GM23338 (cell line): ENCODE data around the gene CACNA2D3. TPM values are rescaled to one million over a fixed set of nuclear protein-coding genes. Genes with fewer than 3 reads are reported as not detected.
"Not testable (repeated sequence)": the region's sequence is repeated elsewhere in the genome, so short reads cannot be mapped to it uniquely, and the experiment has no call there.

ENCODE experiments used
- ATAC-seq: fragments of 200-7000 bp; cut with Tn5 transposase; 3 replicates; pipeline ENCODE4 v1.9.1; 2020
- DNase-seq: peaks from one replicate; pipeline ENCODE4 v3.0.0-alpha.2; 2015; ENCODE audit warnings: low spot score
- H2AFZ ChIP-seq: fragments of 200-600 bp; sonication (generic); 2 replicates; pipeline ENCODE4 v1.8.0; 2016; ENCODE audit warnings: antibody characterized with exemption, mild to moderate bottlenecking, moderate library complexity
- H3F3A ChIP-seq: fragments of 200-600 bp; sonication (generic); replicated peaks from 2 replicates; pipeline ENCODE4 v1.8.0; 2017; ENCODE audit warnings: antibody characterized with exemption, mixed run types, low read depth
- H3K27ac ChIP-seq: fragments of 200-600 bp; sonication (generic); 2 replicates; pipeline ENCODE4 v1.6.1; 2016; ENCODE audit warnings: low read depth
- H3K27me3 ChIP-seq: fragments of 200-600 bp; sonication (generic); 2 replicates; pipeline ENCODE4 v1.8.0; 2016; ENCODE audit warnings: mild to moderate bottlenecking, mixed run types, moderate library complexity; ENCODE audit not compliant: insufficient read depth
- H3K36me3 ChIP-seq: fragments of 200-600 bp; sonication (generic); 2 replicates; pipeline ENCODE4 v1.8.0; 2016; ENCODE audit warnings: mild to moderate bottlenecking; ENCODE audit not compliant: insufficient read depth
- H3K4me1 ChIP-seq: fragments of 200-600 bp; sonication (generic); 2 replicates; pipeline ENCODE4 v1.8.0; 2016; ENCODE audit warnings: mild to moderate bottlenecking, moderate library complexity; ENCODE audit not compliant: insufficient read depth
- H3K4me2 ChIP-seq: fragments of 200-600 bp; sonication (generic); 2 replicates; pipeline ENCODE4 v1.7.1; 2017; ENCODE audit warnings: mixed run types
- H3K4me3 ChIP-seq: fragments of 200-600 bp; sonication (generic); 2 replicates; pipeline ENCODE4 v1.6.1; 2016; ENCODE audit warnings: mixed run types
- H3K79me2 ChIP-seq: fragments of 200-600 bp; sonication (generic); replicated peaks from 2 replicates; pipeline ENCODE4 v1.8.0; 2017; ENCODE audit warnings: mild to moderate bottlenecking; ENCODE audit not compliant: insufficient read depth
- H3K9me2 ChIP-seq: fragments of 200-600 bp; sonication (generic); 2 replicates; pipeline ENCODE4 v1.8.0; 2017; ENCODE audit not compliant: insufficient read depth
- H4K20me1 ChIP-seq: fragments of 200-600 bp; sonication (generic); replicated peaks from 2 replicates; pipeline ENCODE4 v1.8.0; 2017; ENCODE audit warnings: mild to moderate bottlenecking; ENCODE audit not compliant: insufficient read depth
- H3K27ac Mint-ChIP-seq: 2 replicates; pipeline ENCODE4 v1.8.0; 2020; ENCODE audit warnings: inconsistent platforms, mild to moderate bottlenecking, moderate library complexity, mixed read lengths
- H3K27me3 Mint-ChIP-seq: 3 replicates; pipeline ENCODE4 v1.8.0; 2022; ENCODE audit warnings: low read depth, mild to moderate bottlenecking, moderate library complexity, mixed read lengths, inconsistent platforms; ENCODE audit not compliant: insufficient read depth, poor library complexity
- H3K36me3 Mint-ChIP-seq: 3 replicates; pipeline ENCODE4 v1.8.0; 2021; ENCODE audit warnings: low read depth, mild to moderate bottlenecking, inconsistent platforms, moderate library complexity, mixed read lengths
- H3K4me1 Mint-ChIP-seq: 3 replicates; pipeline ENCODE4 v1.8.0; 2020; ENCODE audit warnings: mild to moderate bottlenecking, inconsistent platforms, mixed read lengths
- H3K4me3 Mint-ChIP-seq: 3 replicates; pipeline ENCODE4 v1.8.0; 2021; ENCODE audit warnings: moderate library complexity, mild to moderate bottlenecking, inconsistent platforms, mixed read lengths
- H3K9me3 Mint-ChIP-seq: 3 replicates; pipeline ENCODE4 v1.8.0; 2020; ENCODE audit warnings: moderate library complexity, mild to moderate bottlenecking, inconsistent platforms, mixed read lengths
- CREB1 ChIP-seq: fragments of 250-450 bp; sonication (Bioruptor Pico); IDR thresholded peaks from 2 replicates; pipeline ENCODE4 v1.5.0; 2020; ENCODE audit warnings: low read depth, mild to moderate bottlenecking, moderate library complexity
- EZH2 ChIP-seq: fragments of 200-600 bp; sonication (generic); IDR thresholded peaks from one replicate; pipeline ENCODE4 v1.8.0; 2017; ENCODE audit warnings: antibody characterized with exemption, mild to moderate bottlenecking, low read depth; ENCODE audit not compliant: unreplicated experiment
- EZH2phosphoT487 ChIP-seq: fragments of 200-600 bp; sonication (generic); IDR thresholded peaks from one replicate; pipeline ENCODE4 v1.8.1; 2018; ENCODE audit warnings: antibody characterized with exemption; ENCODE audit not compliant: unreplicated experiment
- JUNB ChIP-seq: IDR thresholded peaks from one replicate; pipeline ENCODE4 v1.6.1; 2016; ENCODE audit warnings: antibody characterized with exemption; ENCODE audit not compliant: unreplicated experiment
- NANOG ChIP-seq: IDR thresholded peaks from 2 replicates; pipeline ENCODE4 v1.6.1; 2016; ENCODE audit warnings: antibody characterized with exemption, borderline replicate concordance
- POLR2AphosphoS5 ChIP-seq: IDR thresholded peaks from 2 replicates; pipeline ENCODE4 v1.6.1; 2016; ENCODE audit warnings: antibody characterized with exemption, low read depth
- REST ChIP-seq: IDR thresholded peaks from one replicate; pipeline ENCODE4 v1.6.1; 2018; ENCODE audit warnings: antibody characterized with exemption; ENCODE audit not compliant: unreplicated experiment
- STAT1 ChIP-seq: IDR thresholded peaks from one replicate; pipeline ENCODE4 v1.6.1; 2016; ENCODE audit warnings: antibody characterized with exemption; ENCODE audit not compliant: unreplicated experiment
- ZNF114 ChIP-seq: fragments of 250-450 bp; sonication (Bioruptor Pico); IDR thresholded peaks from 2 replicates; pipeline ENCODE4 v1.5.0; 2020; ENCODE audit warnings: mild to moderate bottlenecking, moderate library complexity
- ZNF331 ChIP-seq: fragments of 250-450 bp; sonication (Bioruptor Pico); IDR thresholded peaks from 2 replicates; pipeline ENCODE4 v1.5.0; 2020; ENCODE audit warnings: low read depth, mild to moderate bottlenecking, moderate library complexity
- polyA plus RNA-seq: library from polyadenylated mRNA; unstranded; fragments of >200 nt; fragmentation: Nextera tagmentation; extraction: Ambion mirVana; gene quantifications from 2 replicates; pipeline ENCODE4 v1.2.1, GENCODE V29; 2016
- total RNA-seq: library from RNA; depleted of rRNA; stranded (reverse); fragments of >200 nt; shearing (Covaris generic); gene quantifications from 2 replicates; pipeline ENCODE4 v1.2.3, GENCODE V29; 2014
- TF ChIP-seq, protein P1 (sequence below), 2 experiments: fragments of 200-600 bp in 1 of 2; sonication (generic) in 1 of 2; conservative IDR thresholded peaks; 2 replicates each; pipeline versions ENCODE4 v1.5.1 to v1.6.1; 2016 to 2017; ENCODE audit warnings: antibody characterized with exemption in 2 of 2, low read depth in 2 of 2, mild to moderate bottlenecking in 2 of 2, moderate library complexity in 1 of 2
- TF ChIP-seq, protein P2 (sequence below): fragments of 250-450 bp; sonication (Bioruptor Pico); IDR thresholded peaks from 2 replicates; pipeline ENCODE4 v1.5.0; 2020; ENCODE audit warnings: mild to moderate bottlenecking, moderate library complexity

The CACNA2D3 gene
- total and polyA plus RNA-seq, 2 experiments from 2014 or later: 2.2 to 2.3 TPM

- H3K9me3 Mint-ChIP-seq, H2AFZ ChIP-seq, H3K9me2 ChIP-seq, H4K20me1 ChIP-seq, H3K36me3 ChIP-seq, H3F3A ChIP-seq, H3K36me3 Mint-ChIP-seq, H3K4me2 ChIP-seq, H3K4me3 ChIP-seq, H3K4me1 ChIP-seq, H3K4me3 Mint-ChIP-seq, H3K4me1 Mint-ChIP-seq, H3K27ac Mint-ChIP-seq, ATAC-seq, H3K79me2 ChIP-seq, H3K27me3 Mint-ChIP-seq, H3K27ac ChIP-seq, DNase-seq, H3K27me3 ChIP-seq: not testable (repeated sequence)
Measured at GRCh38 chr3:55111906-55112305, 989.6 kb downstream of the CACNA2D3 start.

GRCh38 chr3:55118451-55118850 lies 996.1 kb downstream of the CACNA2D3 start:
- no peaks in the 10 kb centered on the region; the same call in 2 of the 3 replicates for H3K9me3 Mint-ChIP-seq
- ATAC-seq: no peak

More at GRCh38 chr3:55118451-55118850, 996.1 kb downstream of the CACNA2D3 start:
- TF ChIP-seq ZNF114 (CRISPR knock-in tag) (no peak), REST (no peak), POLR2AphosphoS5 (no peak), CREB1 (CRISPR knock-in tag) (no peak), JUNB (no peak), EZH2phosphoT487 (no peak), STAT1 (no peak), EZH2 (no peak), NANOG (no peak), ZNF331 (CRISPR knock-in tag) (no peak)
- TF ChIP-seq, protein P1, sequence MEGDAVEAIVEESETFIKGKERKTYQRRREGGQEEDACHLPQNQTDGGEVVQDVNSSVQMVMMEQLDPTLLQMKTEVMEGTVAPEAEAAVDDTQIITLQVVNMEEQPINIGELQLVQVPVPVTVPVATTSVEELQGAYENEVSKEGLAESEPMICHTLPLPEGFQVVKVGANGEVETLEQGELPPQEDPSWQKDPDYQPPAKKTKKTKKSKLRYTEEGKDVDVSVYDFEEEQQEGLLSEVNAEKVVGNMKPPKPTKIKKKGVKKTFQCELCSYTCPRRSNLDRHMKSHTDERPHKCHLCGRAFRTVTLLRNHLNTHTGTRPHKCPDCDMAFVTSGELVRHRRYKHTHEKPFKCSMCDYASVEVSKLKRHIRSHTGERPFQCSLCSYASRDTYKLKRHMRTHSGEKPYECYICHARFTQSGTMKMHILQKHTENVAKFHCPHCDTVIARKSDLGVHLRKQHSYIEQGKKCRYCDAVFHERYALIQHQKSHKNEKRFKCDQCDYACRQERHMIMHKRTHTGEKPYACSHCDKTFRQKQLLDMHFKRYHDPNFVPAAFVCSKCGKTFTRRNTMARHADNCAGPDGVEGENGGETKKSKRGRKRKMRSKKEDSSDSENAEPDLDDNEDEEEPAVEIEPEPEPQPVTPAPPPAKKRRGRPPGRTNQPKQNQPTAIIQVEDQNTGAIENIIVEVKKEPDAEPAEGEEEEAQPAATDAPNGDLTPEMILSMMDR (conservative IDR thresholded peaks at IDR 0.05; ENCODE audit: low read depth in 2 of 2): no peak
- TF ChIP-seq, protein P2, sequence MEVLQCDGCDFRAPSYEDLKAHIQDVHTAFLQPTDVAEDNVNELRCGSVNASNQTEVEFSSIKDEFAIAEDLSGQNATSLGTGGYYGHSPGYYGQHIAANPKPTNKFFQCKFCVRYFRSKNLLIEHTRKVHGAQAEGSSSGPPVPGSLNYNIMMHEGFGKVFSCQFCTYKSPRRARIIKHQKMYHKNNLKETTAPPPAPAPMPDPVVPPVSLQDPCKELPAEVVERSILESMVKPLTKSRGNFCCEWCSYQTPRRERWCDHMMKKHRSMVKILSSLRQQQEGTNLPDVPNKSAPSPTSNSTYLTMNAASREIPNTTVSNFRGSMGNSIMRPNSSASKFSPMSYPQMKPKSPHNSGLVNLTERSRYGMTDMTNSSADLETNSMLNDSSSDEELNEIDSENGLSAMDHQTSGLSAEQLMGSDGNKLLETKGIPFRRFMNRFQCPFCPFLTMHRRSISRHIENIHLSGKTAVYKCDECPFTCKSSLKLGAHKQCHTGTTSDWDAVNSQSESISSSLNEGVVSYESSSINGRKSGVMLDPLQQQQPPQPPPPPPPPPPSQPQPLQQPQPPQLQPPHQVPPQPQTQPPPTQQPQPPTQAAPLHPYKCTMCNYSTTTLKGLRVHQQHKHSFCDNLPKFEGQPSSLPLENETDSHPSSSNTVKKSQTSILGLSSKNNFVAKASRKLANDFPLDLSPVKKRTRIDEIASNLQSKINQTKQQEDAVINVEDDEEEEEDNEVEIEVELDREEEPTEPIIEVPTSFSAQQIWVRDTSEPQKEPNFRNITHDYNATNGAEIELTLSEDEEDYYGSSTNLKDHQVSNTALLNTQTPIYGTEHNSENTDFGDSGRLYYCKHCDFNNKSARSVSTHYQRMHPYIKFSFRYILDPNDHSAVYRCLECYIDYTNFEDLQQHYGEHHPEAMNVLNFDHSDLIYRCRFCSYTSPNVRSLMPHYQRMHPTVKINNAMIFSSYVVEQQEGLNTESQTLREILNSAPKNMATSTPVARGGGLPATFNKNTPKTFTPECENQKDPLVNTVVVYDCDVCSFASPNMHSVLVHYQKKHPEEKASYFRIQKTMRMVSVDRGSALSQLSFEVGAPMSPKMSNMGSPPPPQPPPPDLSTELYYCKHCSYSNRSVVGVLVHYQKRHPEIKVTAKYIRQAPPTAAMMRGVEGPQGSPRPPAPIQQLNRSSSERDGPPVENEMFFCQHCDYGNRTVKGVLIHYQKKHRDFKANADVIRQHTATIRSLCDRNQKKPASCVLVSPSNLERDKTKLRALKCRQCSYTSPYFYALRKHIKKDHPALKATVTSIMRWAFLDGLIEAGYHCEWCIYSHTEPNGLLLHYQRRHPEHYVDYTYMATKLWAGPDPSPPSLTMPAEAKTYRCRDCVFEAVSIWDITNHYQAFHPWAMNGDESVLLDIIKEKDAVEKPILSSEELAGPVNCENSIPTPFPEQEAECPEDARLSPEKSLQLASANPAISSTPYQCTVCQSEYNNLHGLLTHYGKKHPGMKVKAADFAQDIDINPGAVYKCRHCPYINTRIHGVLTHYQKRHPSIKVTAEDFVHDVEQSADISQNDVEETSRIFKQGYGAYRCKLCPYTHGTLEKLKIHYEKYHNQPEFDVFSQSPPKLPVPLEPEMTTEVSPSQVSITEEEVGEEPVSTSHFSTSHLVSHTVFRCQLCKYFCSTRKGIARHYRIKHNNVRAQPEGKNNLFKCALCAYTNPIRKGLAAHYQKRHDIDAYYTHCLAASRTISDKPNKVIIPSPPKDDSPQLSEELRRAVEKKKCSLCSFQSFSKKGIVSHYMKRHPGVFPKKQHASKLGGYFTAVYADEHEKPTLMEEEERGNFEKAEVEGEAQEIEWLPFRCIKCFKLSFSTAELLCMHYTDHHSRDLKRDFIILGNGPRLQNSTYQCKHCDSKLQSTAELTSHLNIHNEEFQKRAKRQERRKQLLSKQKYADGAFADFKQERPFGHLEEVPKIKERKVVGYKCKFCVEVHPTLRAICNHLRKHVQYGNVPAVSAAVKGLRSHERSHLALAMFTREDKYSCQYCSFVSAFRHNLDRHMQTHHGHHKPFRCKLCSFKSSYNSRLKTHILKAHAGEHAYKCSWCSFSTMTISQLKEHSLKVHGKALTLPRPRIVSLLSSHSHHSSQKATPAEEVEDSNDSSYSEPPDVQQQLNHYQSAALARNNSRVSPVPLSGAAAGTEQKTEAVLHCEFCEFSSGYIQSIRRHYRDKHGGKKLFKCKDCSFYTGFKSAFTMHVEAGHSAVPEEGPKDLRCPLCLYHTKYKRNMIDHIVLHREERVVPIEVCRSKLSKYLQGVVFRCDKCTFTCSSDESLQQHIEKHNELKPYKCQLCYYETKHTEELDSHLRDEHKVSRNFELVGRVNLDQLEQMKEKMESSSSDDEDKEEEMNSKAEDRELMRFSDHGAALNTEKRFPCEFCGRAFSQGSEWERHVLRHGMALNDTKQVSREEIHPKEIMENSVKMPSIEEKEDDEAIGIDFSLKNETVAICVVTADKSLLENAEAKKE: no peak
- H3F3A ChIP-seq: no peaks in the 10 kb centered on the region
- H3K4me3 ChIP-seq: no peak overlapping the region
- no peak overlapping the region for H2AFZ ChIP-seq
- Mint-ChIP-seq H3K27me3 (no peaks in the 10 kb centered on the region), H3K4me1 (no peaks in the 10 kb centered on the region), H3K27ac (no peak overlapping the region), H3K36me3 (no peaks in the 10 kb centered on the region), H3K4me3 (no peak overlapping the region)
- H3K79me2 ChIP-seq: no peaks in the 10 kb centered on the region
- no peaks in the 10 kb centered on the region for H3K9me2 ChIP-seq
- no peaks in the 10 kb centered on the region for H3K36me3 ChIP-seq
- no peaks in the 10 kb centered on the region for H3K27me3 ChIP-seq
- no peak overlapping the region for H3K4me2 ChIP-seq
- H3K27ac ChIP-seq: no peak overlapping the region
- H4K20me1 ChIP-seq: no peaks in the 10 kb centered on the region
- no peak for DNase-seq
- H3K4me1 ChIP-seq: no peaks in the 10 kb centered on the region
